ENCODE results near the gene CCHCR1. TPM values are rescaled to one million over a fixed set of nuclear protein-coding genes. Genes with fewer than 3 reads are reported as not detected.

Gene CCHCR1
- total RNA-seq, 2 donors from 2014 or later, result 11.1 to 31.6 TPM

GRCh38 chr6:31118178-31118577, 39.4 kb downstream of the CCHCR1 start:
- no peak for TF ChIP-seq CTCF (IDR thresholded peaks at IDR 0.05)
- Histone ChIP-seq H3K27ac (no peak overlapping the region), H3K4me3 (no peak overlapping the region), H3K9me3 (no peaks in the 10 kb centered on the region), H3K4me1 (ENCODE audit: control insufficient read depth in 1 of 2, low read depth in 2 of 2) (peaks cover 14 to 48% of the 10 kb centered on the region in 2 donors), H3K27me3 (replicated peaks; ENCODE audit: insufficient read depth) (no peaks in the 10 kb centered on the region), H3K36me3 (no peaks in the 10 kb centered on the region)
- ATAC-seq (ENCODE audit: insufficient number of reproducible peaks, low FRiP score, low read depth) (no peak), DNase-seq (ENCODE audit: low spot score) (no peak)

- DNase-seq (ENCODE audit: low spot score) (no peak), ATAC-seq (ENCODE audit: insufficient number of reproducible peaks, low FRiP score, low read depth) (no peak)
- Histone ChIP-seq H3K36me3 (no peaks in the 10 kb centered on the region), H3K27me3 (replicated peaks; ENCODE audit: insufficient read depth) (no peaks in the 10 kb centered on the region), H3K27ac (no peak overlapping the region), H3K4me1 (ENCODE audit: control insufficient read depth in 1 of 2, low read depth in 2 of 2) (peaks cover 6 to 37% of the 10 kb centered on the region in 2 donors), H3K4me3 (peak overlapping the region; percentile 24), H3K9me3 (no peaks in the 10 kb centered on the region)
- no peak for TF ChIP-seq CTCF (IDR thresholded peaks at IDR 0.05)
These were observed 40.8 kb downstream of the CCHCR1 start for GRCh38 chr6:31116661-31117385.

GRCh38 chr6:31115941-31116560, 41.6 kb downstream of the CCHCR1 start:
- Histone ChIP-seq H3K9me3 (no peaks in the 10 kb centered on the region), H3K36me3 (no peaks in the 10 kb centered on the region), H3K27me3 (replicated peaks; ENCODE audit: insufficient read depth) (no peaks in the 10 kb centered on the region), H3K27ac (no peak overlapping the region), H3K4me1 (ENCODE audit: control insufficient read depth in 1 of 2, low read depth in 2 of 2) (peaks cover 6 to 37% of the 10 kb centered on the region in 2 donors), H3K4me3 (no peak overlapping the region)
- DNase-seq (ENCODE audit: low spot score), result no peak
- TF ChIP-seq CTCF (IDR thresholded peaks at IDR 0.05), result no peak
- no peak for ATAC-seq (ENCODE audit: insufficient number of reproducible peaks, low FRiP score, low read depth)

DNA sequence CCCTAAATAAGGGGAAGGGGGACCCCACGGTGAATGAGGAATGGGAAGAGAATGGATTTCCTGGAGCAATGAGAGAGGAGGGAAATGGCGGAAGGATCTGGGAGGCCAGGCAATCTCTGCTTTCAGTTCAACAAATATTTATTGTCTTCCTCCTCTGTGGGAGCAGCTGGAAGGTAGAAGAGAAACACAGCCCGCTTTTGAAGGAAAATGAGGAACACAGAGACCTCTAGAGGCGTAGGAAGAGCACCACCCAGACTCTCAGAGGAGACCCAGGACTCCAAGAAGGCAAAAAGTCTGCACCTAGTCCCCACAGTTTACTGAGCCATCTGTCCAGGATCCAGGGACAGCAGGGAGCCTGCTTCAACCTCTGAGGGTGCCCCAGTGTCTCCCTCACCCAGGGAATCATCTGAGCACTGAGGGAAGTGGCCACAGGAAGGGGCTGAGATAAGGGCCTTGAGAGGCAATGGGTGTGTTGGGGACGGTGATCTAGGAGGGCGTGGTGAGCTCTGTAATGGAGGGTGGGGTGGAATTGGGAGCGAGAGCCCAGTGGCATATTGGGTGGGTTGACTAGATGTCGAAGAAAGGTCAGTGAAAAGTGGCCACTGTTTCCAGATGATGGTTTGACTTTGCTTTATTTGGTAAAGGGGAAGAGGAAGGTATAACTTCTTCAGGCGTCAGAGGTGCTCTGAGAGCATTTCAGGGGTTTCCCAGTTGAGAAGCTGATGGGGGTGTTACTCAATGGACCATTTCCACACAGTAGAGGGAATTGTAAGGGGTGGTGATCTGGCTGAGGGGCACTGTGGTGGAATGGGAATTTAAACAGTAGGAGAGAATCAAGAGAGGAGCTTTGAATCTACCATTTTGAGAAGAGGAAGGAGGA, 42.4 kb downstream of the CCHCR1 start:
- peak overlapping the region; percentile 63 to 74 for H3K27ac ChIP-seq
- H3K4me3 ChIP-seq, result peak overlapping the region; percentile 60
- DNase-seq (ENCODE audit: low spot score), result no peak
- H3K4me1 ChIP-seq (ENCODE audit: control insufficient read depth in 1 of 2, low read depth in 2 of 2), result peaks cover 6 to 37% of the 10 kb centered on the region in 2 donors
- no peak for TF ChIP-seq CTCF (IDR thresholded peaks at IDR 0.05)
- no peaks in the 10 kb centered on the region for H3K27me3 ChIP-seq (replicated peaks; ENCODE audit: insufficient read depth)
- no peaks in the 10 kb centered on the region for H3K36me3 ChIP-seq
- ATAC-seq (ENCODE audit: insufficient number of reproducible peaks, low FRiP score, low read depth), result no peak
- no peaks in the 10 kb centered on the region for H3K9me3 ChIP-seq

DNA sequence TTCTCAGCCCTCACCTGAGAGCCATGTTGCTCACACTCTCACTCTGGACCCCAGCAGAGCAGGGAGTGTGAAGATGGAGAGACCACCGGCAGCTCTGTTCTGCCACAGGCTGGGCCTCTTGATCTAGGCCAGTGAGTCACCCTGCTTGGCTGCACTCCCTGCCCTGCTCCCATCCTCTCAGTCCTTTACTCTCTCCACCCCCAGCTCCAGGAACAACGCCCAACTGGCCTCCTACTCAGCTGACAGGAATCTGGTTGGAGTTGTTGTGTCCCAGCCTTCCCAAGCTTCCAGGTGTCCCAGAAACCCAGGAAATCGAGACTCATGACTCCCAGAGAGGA, 43.1 kb downstream of the CCHCR1 start, which contains the start of gene PSORS1C1:
Gene PSORS1C1, plus strand, starts transcription at position 260 of the 338 bp plus-strand sequence. CDS start 14,833 bp downstream, outside the sequence.
- H3K4me1 ChIP-seq (ENCODE audit: control insufficient read depth in 1 of 2, low read depth in 2 of 2), result peaks cover 6 to 37% of the 10 kb centered on the region in 2 donors
- no peaks in the 10 kb centered on the region for H3K9me3 ChIP-seq
- no peaks in the 10 kb centered on the region for H3K36me3 ChIP-seq
- DNase-seq (ENCODE audit: low spot score) (peak; percentile 86), ATAC-seq (ENCODE audit: insufficient number of reproducible peaks, low FRiP score, low read depth) (peak; percentile 67)
- peak within 1 kb of the TSS; percentile 60 for H3K4me3 ChIP-seq
- TF ChIP-seq CTCF (IDR thresholded peaks at IDR 0.05), result no peak
- no peaks in the 10 kb centered on the region for H3K27me3 ChIP-seq (replicated peaks; ENCODE audit: insufficient read depth)
- H3K27ac ChIP-seq, result peak within 1 kb of the TSS; percentile 63 to 74

All from thoracic aorta (tissue), 2 donors.